ENCODE measurements around the gene TUBB4B. TPM values are rescaled to one million over a fixed set of nuclear protein-coding genes. Genes with fewer than 3 reads are reported as not detected.

The TUBB4B gene
- total and polyA plus RNA-seq, 2 of the 4 experiments (the other 2 are of a cell fraction) = 237 to 529 TPM

GRCh38 chr9:137218754-137219271, 22.3 kb upstream of the TUBB4B start:
- Histone ChIP-seq H2BK5ac (ENCODE audit: low read depth, low read length, poor library complexity, severe bottlenecking) (peak overlapping the region; percentile 23), H3K4me1 (ENCODE audit: control insufficient read depth, insufficient read depth, low read length) (peaks cover 14% of the 10 kb centered on the region), H3K23ac (ENCODE audit: low read depth, low read length) (no peak overlapping the region), H3K14ac (replicated peaks; ENCODE audit: low read depth, low read length) (no peak overlapping the region), H4K8ac (ENCODE audit: low read depth in 2 of 2, low read length in 2 of 2) (peak overlapping the region in 1 of 2 experiments; percentile 26; a peak in 1 of 4 replicates), H2BK120ac (ENCODE audit: low read depth, low read length) (no peak overlapping the region), H3K27ac (ENCODE audit: insufficient read depth, low read length) (peak overlapping the region; percentile 31; the same call in 1 of the 2 replicates), H2BK15ac (ENCODE audit: low read depth, low read length) (0 out of 3 replicates have a peak overlapping the region, but pooled peaks have one; percentile 22), H3K27me3 (ENCODE audit: control insufficient read depth, insufficient read depth, low read length) (no peaks in the 10 kb centered on the region), H4K91ac (ENCODE audit: insufficient read depth, low read depth, low read length) (no peak overlapping the region), H4K5ac (ENCODE audit: low read depth, low read length) (no peak overlapping the region; the same call in 1 of the 2 replicates), H2AK9ac (replicated peaks; ENCODE audit: low read depth, low read length, poor library complexity) (peak overlapping the region; percentile 72), H3K4me2 (ENCODE audit: low read depth, low read length) (no peak overlapping the region), H3K18ac (ENCODE audit: low read depth, low read length) (no peak overlapping the region), H2AK5ac (ENCODE audit: low read depth, low read length) (no peak overlapping the region), H3K79me1 (ENCODE audit: low read depth in 1 of 2, low read length in 2 of 2) (peaks cover 0 to 4% of the 10 kb centered on the region in 2 experiments; a peak in 1 of 4 replicates), H3K36me3 (ENCODE audit: control insufficient read depth, insufficient read depth, low read length) (peaks cover 16% of the 10 kb centered on the region), H2AFZ (replicated peaks; ENCODE audit: low read length, poor library complexity) (peak overlapping the region; percentile 61), H3K4ac (ENCODE audit: low read depth, low read length) (no peak overlapping the region; the same call in 1 of the 2 replicates), H2BK20ac (ENCODE audit: low read depth, low read length) (no peak overlapping the region), H4K20me1 (ENCODE audit: insufficient read depth, low read length) (no peaks in the 10 kb centered on the region), H3K9me3 (ENCODE audit: control insufficient read depth, insufficient read depth, low read length) (no peaks in the 10 kb centered on the region), H3K9ac (ENCODE audit: low read depth, low read length) (no peak overlapping the region), H3K9me1 (ENCODE audit: insufficient read depth, low read length) (peaks cover 3% of the 10 kb centered on the region; the same call in 1 of the 2 replicates), H3K56ac (ENCODE audit: extremely low read depth, insufficient read depth, low read length) (no peak overlapping the region), H3K4me3 (ENCODE audit: insufficient read depth, low read depth, low read length) (no peak overlapping the region)
- WGBS, 2 experiments (ENCODE audit: extremely low coverage in 2 of 2, insufficient read length in 1 of 2) = 72% methylated on average over 8 of the region's 12 CpGs; no CpG with 5 or more reads in 1 of the 2 experiments
- ChIA-PET CTCF (no interaction called here), POLR2A (ENCODE audit: unreplicated experiment) (interaction anchor here (0.6 kb wide), 1 partner anchor 15 kb away, joined by 5 read pairs; no protein-coding TSS in a partner anchor)
- intact Hi-C loops (cut with micrococcal nuclease) (no loop called here), in situ Hi-C loops (cut with MboI; ENCODE audit: low sequenced_read_pairs) (no loop called here), dilution Hi-C loops (cut with HindIII; ENCODE audit: low sequenced_read_pairs, unreplicated experiment) (no loop called here)
- peak; percentile 20 for ATAC-seq (ENCODE audit: low read depth)
- no TSS peak for BruUV-seq (replicated peaks)
- DNase-seq = peak; percentile 34
- TF ChIP-seq NFE2L2 (IDR thresholded peaks at IDR 0.05; ENCODE audit: low read depth, low read length) (no peak), CTCF (conservative IDR thresholded peaks at IDR 0.05; ENCODE audit: low read depth, low read length) (no peak), CEBPB (IDR thresholded peaks at IDR 0.05; ENCODE audit: low read depth, low read length) (no peak), USF2 (IDR thresholded peaks at IDR 0.05; ENCODE audit: low read depth, low read length) (no peak)

All from IMR-90 (cell line).